OCI-LY3 (cell line): Measurements from ENCODE around the gene SMIM41.
A peak's percentile ranks its signal among the peaks of the same experiment; 100 is the strongest.

ENCODE experiments used
- H2AFZ ChIP-seq: fragments of 200-600, 300-600 bp; shearing (Covaris generic); 2 replicates; pipeline ENCODE4 v1.6.0; 2014; ENCODE audit warnings: antibody characterized with exemption, low read depth, low read length
- H3K27ac ChIP-seq: fragments of 200-600, 300-600 bp; sonication (generic); 2 replicates; pipeline ENCODE4 v1.5.1; 2014; ENCODE audit warnings: mild to moderate bottlenecking, low read length, moderate library complexity, mixed read lengths
- H3K27me3 ChIP-seq: fragments of 200-600, 300-600 bp; sonication (generic); 2 replicates; pipeline ENCODE4 v1.6.1; 2014; ENCODE audit warnings: low read depth, low read length, mixed read lengths
- H3K36me3 ChIP-seq: fragments of 200-600, 300-600 bp; sonication (generic); replicated peaks from 2 replicates; pipeline ENCODE3; 2014; ENCODE audit warnings: low read depth, low read length, mixed read lengths
- H3K4me1 ChIP-seq: fragments of 300-600, 200-600 bp; sonication (generic); 2 replicates; pipeline ENCODE4 v1.6.1; 2014; ENCODE audit warnings: low read length, mixed read lengths
- H3K4me2 ChIP-seq: fragments of 200-600, 300-600 bp; sonication (generic); 2 replicates; pipeline ENCODE4 v1.6.1; 2014; ENCODE audit warnings: low read length, mixed read lengths
- H3K4me3 ChIP-seq: fragments of 300-600, 200-600 bp; sonication (generic); 2 replicates; pipeline ENCODE4 v1.5.1; 2014; ENCODE audit warnings: antibody characterized with exemption, mild to moderate bottlenecking, low read length, moderate library complexity
- H3K79me2 ChIP-seq: fragments of 300-600, 200-600 bp; shearing (Covaris generic); 2 replicates; pipeline ENCODE4 v1.6.1; 2014; ENCODE audit warnings: mild to moderate bottlenecking, low read length, mixed read lengths
- H3K9ac ChIP-seq: fragments of 300-600, 200-600 bp; shearing (Covaris generic); 2 replicates; pipeline ENCODE4 v1.6.0; 2014; ENCODE audit warnings: mild to moderate bottlenecking, low read length, moderate library complexity
- H3K9me3 ChIP-seq: fragments of 200-600, 300-600 bp; shearing (Covaris generic); 2 replicates; pipeline ENCODE4 v1.6.1; 2014; ENCODE audit warnings: low read length, mixed read lengths; ENCODE audit not compliant: insufficient read depth
- H4K20me1 ChIP-seq: fragments of 200-600, 300-600 bp; sonication (generic); 2 replicates; pipeline ENCODE4 v1.6.1; 2016; ENCODE audit warnings: low read length, mixed read lengths; ENCODE audit not compliant: insufficient read depth
- CTCF ChIP-seq: fragments of 200-600, 300-600 bp; sonication (generic); IDR thresholded peaks from 2 replicates; pipeline ENCODE4 v1.5.1; 2014; ENCODE audit warnings: antibody characterized with exemption, low read length, low read depth
- EZH2phosphoT487 ChIP-seq: fragments of 200-600 bp; shearing (Covaris generic); IDR thresholded peaks from 2 replicates; pipeline ENCODE4 v1.6.1; 2018; ENCODE audit warnings: antibody characterized with exemption, mixed run types, low read depth

Gene SMIM41

GRCh38 chr12:52069327-52070184 lies 9.9 kb upstream of the SMIM41 start, which contains the start of gene ATG101:
ATG101 (plus strand) TSS chr12:52069978; CDS start chr12:52073651, 3,673 bp downstream.
- Histone ChIP-seq H3K4me3 (peak within 1 kb of the TSS; percentile 90), H3K9me3 (no peaks in the 10 kb centered on the region), H4K20me1 (peaks cover 3% of the 10 kb centered on the region; the same call in 1 of the 2 replicates), H3K27me3 (0 out of 2 replicates have a peak, but pooled peaks cover 9% of the 10 kb centered on the region), H2AFZ (peak within 1 kb of the TSS; percentile 100), H3K36me3 (peaks cover 5% of the 10 kb centered on the region), H3K9ac (peak within 1 kb of the TSS; percentile 65), H3K4me1 (peaks cover 10% of the 10 kb centered on the region), H3K4me2 (peak within 1 kb of the TSS; percentile 96), H3K79me2 (peaks cover 37% of the 10 kb centered on the region), H3K27ac (peak within 1 kb of the TSS; percentile 61)
- no peak for TF ChIP-seq EZH2phosphoT487
- TF ChIP-seq CTCF: peak; percentile 66

- Histone ChIP-seq H2AFZ (peak overlapping the region; percentile 77), H3K27me3 (0 out of 2 replicates have a peak, but pooled peaks cover 9% of the 10 kb centered on the region), H3K27ac (peak overlapping the region; percentile 61), H3K4me2 (peak overlapping the region; percentile 96), H3K79me2 (peaks cover 37% of the 10 kb centered on the region), H3K4me1 (peaks cover 10% of the 10 kb centered on the region), H3K36me3 (peaks cover 9% of the 10 kb centered on the region), H3K9ac (peak overlapping the region; percentile 65), H3K9me3 (no peaks in the 10 kb centered on the region), H3K4me3 (peak overlapping the region; percentile 90), H4K20me1 (peaks cover 3% of the 10 kb centered on the region; the same call in 1 of the 2 replicates)
- no peak for TF ChIP-seq CTCF
- no peak for TF ChIP-seq EZH2phosphoT487
Measured at GRCh38 chr12:52070185-52070925, 9.1 kb upstream of the SMIM41 start.

- no peak for TF ChIP-seq CTCF
- Histone ChIP-seq H3K79me2 (peaks cover 37% of the 10 kb centered on the region), H3K4me1 (peaks cover 10% of the 10 kb centered on the region), H3K9me3 (no peaks in the 10 kb centered on the region), H3K36me3 (peaks cover 22% of the 10 kb centered on the region), H3K27me3 (no peaks in the 10 kb centered on the region), H3K4me3 (no peak overlapping the region), H2AFZ (no peak overlapping the region), H3K9ac (no peak overlapping the region), H3K4me2 (no peak overlapping the region), H4K20me1 (peaks cover 3% of the 10 kb centered on the region; the same call in 1 of the 2 replicates), H3K27ac (no peak overlapping the region)
Measured at GRCh38 chr12:52073531-52074381, 5.7 kb upstream of the SMIM41 start.
